Measurements from ENCODE around the gene USP34.

The USP34 gene

DNA sequence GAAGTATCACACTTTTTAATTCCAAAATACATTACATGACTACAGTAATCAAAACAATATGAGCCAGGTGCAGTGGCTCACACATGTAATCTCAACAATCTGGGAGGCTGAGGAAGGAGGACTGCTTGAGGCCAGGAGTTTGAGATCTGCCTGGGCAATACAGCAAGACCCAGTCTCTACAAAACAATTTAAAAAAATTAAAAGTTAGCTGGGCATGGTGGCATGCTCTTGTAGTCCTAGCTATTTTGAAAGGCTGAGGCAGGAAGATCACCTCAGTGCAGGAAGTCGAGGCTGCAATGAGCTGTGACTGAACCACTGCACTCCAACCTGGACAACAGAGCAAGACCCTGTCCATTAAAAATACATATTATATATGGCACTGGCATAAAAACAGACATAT, 109.8 kb downstream of the USP34 start:
- Histone ChIP-seq H3K18ac (ENCODE audit: low read depth in 1 of 2, low read length in 2 of 2) (no peak overlapping the region), H4K91ac (ENCODE audit: low read length) (no peak overlapping the region), H3K9ac (ENCODE audit: low read length) (no peak overlapping the region), H2BK15ac (ENCODE audit: low read depth, poor library complexity, severe bottlenecking) (no peak overlapping the region), H2BK5ac (ENCODE audit: low read depth, low read length, poor library complexity, severe bottlenecking) (no peak overlapping the region), H2BK120ac (ENCODE audit: low read depth, low read length) (no peak overlapping the region), H3K4me2 (ENCODE audit: low read length, poor library complexity, severe bottlenecking) (no peak overlapping the region), H3K79me1 (replicated peaks; ENCODE audit: low read length, poor library complexity, severe bottlenecking) (peaks cover 14% of the 10 kb centered on the region), H2AK5ac (ENCODE audit: low read length, severe bottlenecking) (no peak overlapping the region), H2BK12ac (ENCODE audit: low read length in 2 of 2) (no peak overlapping the region), H3K23ac (ENCODE audit: low read length in 2 of 2) (no peak overlapping the region), H2AFZ (ENCODE audit: low read depth, low read length) (no peak overlapping the region), H3K27me3 (ENCODE audit: control insufficient read depth in 1 of 2, insufficient read depth in 1 of 2, low read length in 2 of 2) (no peaks in the 10 kb centered on the region), H3K4me1 (ENCODE audit: control insufficient read depth, insufficient read depth, low read depth, low read length) (peaks cover 1% of the 10 kb centered on the region), H3K36me3 (ENCODE audit: control insufficient read depth in 1 of 2, insufficient read depth in 2 of 2, low read depth in 1 of 2, low read length in 2 of 2) (peaks cover 13 to 36% of the 10 kb centered on the region in 2 experiments), H3K14ac (ENCODE audit: low read length in 2 of 2) (no peak overlapping the region), H4K8ac (ENCODE audit: low read length) (no peak overlapping the region), H3K4me3 (ENCODE audit: insufficient read depth in 1 of 2, low read depth in 1 of 2, low read length in 2 of 2) (no peak overlapping the region), H3K4ac (ENCODE audit: low read depth in 1 of 2, low read length in 2 of 2) (no peak overlapping the region), H3K27ac (ENCODE audit: low read length, poor library complexity, severe bottlenecking) (no peak overlapping the region), H3K9me3 (ENCODE audit: control insufficient read depth, low read length) (peaks cover 5% of the 10 kb centered on the region)
- DNase-seq, result no peak
- 100% methylated on average over 1 of the region's 1 CpG for WGBS

DNA sequence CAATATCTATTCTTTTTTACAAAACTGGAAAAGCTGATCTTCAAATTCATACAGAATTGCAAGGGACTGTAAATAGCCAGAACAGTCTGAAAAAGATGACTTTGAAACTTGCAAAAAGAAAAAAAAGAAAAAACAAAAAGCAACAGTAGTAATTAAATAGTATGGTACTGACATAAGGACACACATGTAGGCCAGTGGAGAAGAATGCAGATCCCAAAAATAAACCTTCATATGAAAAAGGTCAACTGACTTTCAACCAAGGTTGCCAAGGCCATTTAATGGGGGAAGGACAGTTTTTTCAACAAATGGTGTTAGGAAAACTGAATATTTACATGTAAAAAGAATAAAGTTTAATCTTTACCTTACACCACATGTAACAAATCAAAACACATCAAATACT, 111.8 kb downstream of the USP34 start:
- H3K27me3 ChIP-seq (ENCODE audit: control insufficient read depth in 1 of 2, insufficient read depth in 1 of 2, low read length in 2 of 2), result no peaks in the 10 kb centered on the region
- no peak overlapping the region for H3K14ac ChIP-seq (ENCODE audit: low read length in 2 of 2)
- peaks cover 1% of the 10 kb centered on the region for H3K4me1 ChIP-seq (ENCODE audit: control insufficient read depth, insufficient read depth, low read depth, low read length)
- H3K9me3 ChIP-seq (ENCODE audit: control insufficient read depth, low read length), result peaks cover 20% of the 10 kb centered on the region
- no peak overlapping the region for H3K4ac ChIP-seq (ENCODE audit: low read depth in 1 of 2, low read length in 2 of 2)
- no peak overlapping the region for H2AK5ac ChIP-seq (ENCODE audit: low read length, severe bottlenecking)
- no peak overlapping the region for H2BK5ac ChIP-seq (ENCODE audit: low read depth, low read length, poor library complexity, severe bottlenecking)
- peaks cover 16 to 40% of the 10 kb centered on the region in 2 experiments for H3K36me3 ChIP-seq (ENCODE audit: control insufficient read depth in 1 of 2, insufficient read depth in 2 of 2, low read depth in 1 of 2, low read length in 2 of 2)
- H2AFZ ChIP-seq (ENCODE audit: low read depth, low read length), result no peak overlapping the region
- H3K79me1 ChIP-seq (replicated peaks; ENCODE audit: low read length, poor library complexity, severe bottlenecking), result peaks cover 14% of the 10 kb centered on the region
- no peak overlapping the region for H3K4me3 ChIP-seq (ENCODE audit: insufficient read depth in 1 of 2, low read depth in 1 of 2, low read length in 2 of 2)
- no peak overlapping the region for H3K4me2 ChIP-seq (ENCODE audit: low read length, poor library complexity, severe bottlenecking)
- no peak overlapping the region for H3K18ac ChIP-seq (ENCODE audit: low read depth in 1 of 2, low read length in 2 of 2)
- H3K9ac ChIP-seq (ENCODE audit: low read length), result no peak overlapping the region
- no peak overlapping the region for H4K91ac ChIP-seq (ENCODE audit: low read length)
- H3K23ac ChIP-seq (ENCODE audit: low read length in 2 of 2), result no peak overlapping the region
- H3K27ac ChIP-seq (ENCODE audit: low read length, poor library complexity, severe bottlenecking), result no peak overlapping the region
- no peak overlapping the region for H4K8ac ChIP-seq (ENCODE audit: low read length)
- H2BK120ac ChIP-seq (ENCODE audit: low read depth, low read length), result no peak overlapping the region
- no peak for DNase-seq
- no peak overlapping the region for H2BK12ac ChIP-seq (ENCODE audit: low read length in 2 of 2)
- no peak overlapping the region for H2BK15ac ChIP-seq (ENCODE audit: low read depth, poor library complexity, severe bottlenecking)

DNA sequence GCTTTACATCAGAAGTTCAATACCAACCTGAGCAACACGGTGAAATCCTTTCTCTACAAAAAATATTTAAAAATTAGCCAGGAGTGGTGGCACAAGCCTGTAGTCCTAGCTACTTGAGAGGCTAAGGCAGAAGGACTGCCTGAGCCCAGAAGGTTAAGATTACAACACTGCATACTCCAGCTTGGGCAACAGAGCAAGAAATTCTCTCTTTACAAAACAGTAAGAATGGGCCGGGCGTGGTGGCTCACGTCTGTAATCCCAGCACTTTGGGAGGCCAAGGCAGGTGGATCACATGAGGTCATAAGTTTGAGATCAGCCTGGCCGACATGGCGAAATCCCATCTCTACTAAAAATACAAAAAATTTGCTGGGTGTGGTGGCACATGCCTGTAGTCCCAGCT, 113.2 kb downstream of the USP34 start:
- peak; percentile 19 for DNase-seq
- peaks cover 21 to 40% of the 10 kb centered on the region in 2 experiments for H3K36me3 ChIP-seq (ENCODE audit: control insufficient read depth in 1 of 2, insufficient read depth in 2 of 2, low read depth in 1 of 2, low read length in 2 of 2)
- no peak overlapping the region for H2BK120ac ChIP-seq (ENCODE audit: low read depth, low read length)
- H3K27me3 ChIP-seq (ENCODE audit: control insufficient read depth in 1 of 2, insufficient read depth in 1 of 2, low read length in 2 of 2), result no peaks in the 10 kb centered on the region
- H3K4me2 ChIP-seq (ENCODE audit: low read length, poor library complexity, severe bottlenecking), result no peak overlapping the region
- no peak overlapping the region for H2AK5ac ChIP-seq (ENCODE audit: low read length, severe bottlenecking)
- no peak overlapping the region for H2AFZ ChIP-seq (ENCODE audit: low read depth, low read length)
- peaks cover 12% of the 10 kb centered on the region for H3K79me1 ChIP-seq (replicated peaks; ENCODE audit: low read length, poor library complexity, severe bottlenecking)
- H3K9me3 ChIP-seq (ENCODE audit: control insufficient read depth, low read length), result peaks cover 28% of the 10 kb centered on the region
- no peak overlapping the region for H4K8ac ChIP-seq (ENCODE audit: low read length)
- no peak overlapping the region for H2BK12ac ChIP-seq (ENCODE audit: low read length in 2 of 2)
- no peak overlapping the region for H3K4ac ChIP-seq (ENCODE audit: low read depth in 1 of 2, low read length in 2 of 2)
- H3K27ac ChIP-seq (ENCODE audit: low read length, poor library complexity, severe bottlenecking), result no peak overlapping the region
- H4K91ac ChIP-seq (ENCODE audit: low read length), result no peak overlapping the region
- H3K18ac ChIP-seq (ENCODE audit: low read depth in 1 of 2, low read length in 2 of 2), result no peak overlapping the region
- H3K4me1 ChIP-seq (ENCODE audit: control insufficient read depth, insufficient read depth, low read depth, low read length), result peaks cover 1% of the 10 kb centered on the region
- H3K4me3 ChIP-seq (ENCODE audit: insufficient read depth in 1 of 2, low read depth in 1 of 2, low read length in 2 of 2), result no peak overlapping the region
- peak overlapping the region; percentile 53 for H3K9ac ChIP-seq (ENCODE audit: low read length)
- no peak overlapping the region for H2BK5ac ChIP-seq (ENCODE audit: low read depth, low read length, poor library complexity, severe bottlenecking)
- WGBS, result 93% methylated on average over 6 of the region's 6 CpGs
- H3K23ac ChIP-seq (ENCODE audit: low read length in 2 of 2), result no peak overlapping the region
- H3K14ac ChIP-seq (ENCODE audit: low read length in 2 of 2), result no peak overlapping the region
- no peak overlapping the region for H2BK15ac ChIP-seq (ENCODE audit: low read depth, poor library complexity, severe bottlenecking)

DNA sequence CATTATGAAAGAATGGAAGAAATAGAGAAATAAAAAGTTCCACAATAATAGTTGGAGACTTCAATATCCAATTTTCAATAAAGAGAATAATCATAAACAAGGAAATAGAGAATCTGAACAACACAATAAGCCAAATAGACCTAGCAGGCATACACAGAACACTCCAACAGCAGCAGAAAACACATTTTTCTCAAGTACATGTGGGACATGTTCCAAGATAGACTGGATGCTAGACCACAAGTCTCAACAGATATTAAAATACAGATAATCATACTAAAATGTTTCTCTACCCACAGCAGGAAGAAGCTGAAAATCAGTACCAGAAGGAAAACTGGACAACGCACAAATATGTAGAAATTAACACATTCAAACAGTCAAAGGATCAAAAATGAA, 113.9 kb downstream of the USP34 start:
- Histone ChIP-seq H2BK120ac (ENCODE audit: low read depth, low read length) (no peak overlapping the region), H3K4ac (ENCODE audit: low read depth in 1 of 2, low read length in 2 of 2) (no peak overlapping the region)

More for the DNA sequence above, 113.9 kb downstream of the USP34 start:
- H3K4me3 ChIP-seq (ENCODE audit: insufficient read depth in 1 of 2, low read depth in 1 of 2, low read length in 2 of 2), result peak overlapping the region in 1 of 2 experiments; percentile 26
- H3K27me3 ChIP-seq (ENCODE audit: control insufficient read depth in 1 of 2, insufficient read depth in 1 of 2, low read length in 2 of 2), result no peaks in the 10 kb centered on the region
- H3K4me1 ChIP-seq (ENCODE audit: control insufficient read depth, insufficient read depth, low read depth, low read length), result peaks cover 1% of the 10 kb centered on the region
- H4K91ac ChIP-seq (ENCODE audit: low read length), result no peak overlapping the region
- peaks cover 21 to 35% of the 10 kb centered on the region in 2 experiments for H3K36me3 ChIP-seq (ENCODE audit: control insufficient read depth in 1 of 2, insufficient read depth in 2 of 2, low read depth in 1 of 2, low read length in 2 of 2)
- peaks cover 29% of the 10 kb centered on the region for H3K9me3 ChIP-seq (ENCODE audit: control insufficient read depth, low read length)
- no CpG with 5 or more reads among the region's 1 CpG for WGBS
- no peak overlapping the region for H2BK5ac ChIP-seq (ENCODE audit: low read depth, low read length, poor library complexity, severe bottlenecking)
- no peak overlapping the region for H2BK12ac ChIP-seq (ENCODE audit: low read length in 2 of 2)
- no peak overlapping the region for H2BK15ac ChIP-seq (ENCODE audit: low read depth, poor library complexity, severe bottlenecking)
- no peak overlapping the region for H2AK5ac ChIP-seq (ENCODE audit: low read length, severe bottlenecking)
- no peak overlapping the region for H3K23ac ChIP-seq (ENCODE audit: low read length in 2 of 2)
- no peak overlapping the region for H3K14ac ChIP-seq (ENCODE audit: low read length in 2 of 2)
- peak overlapping the region; percentile 53 for H3K9ac ChIP-seq (ENCODE audit: low read length)
- H4K8ac ChIP-seq (ENCODE audit: low read length), result no peak overlapping the region
- peaks cover 12% of the 10 kb centered on the region for H3K79me1 ChIP-seq (replicated peaks; ENCODE audit: low read length, poor library complexity, severe bottlenecking)
- no peak overlapping the region for H3K18ac ChIP-seq (ENCODE audit: low read depth in 1 of 2, low read length in 2 of 2)
- no peak overlapping the region for H3K4me2 ChIP-seq (ENCODE audit: low read length, poor library complexity, severe bottlenecking)
- DNase-seq, result peak; percentile 53
- H2AFZ ChIP-seq (ENCODE audit: low read depth, low read length), result no peak overlapping the region
- no peak overlapping the region for H3K27ac ChIP-seq (ENCODE audit: low read length, poor library complexity, severe bottlenecking)

Measured in mesenchymal stem cell (in vitro differentiated cells and primary cell).